GM23338 (cell line): ENCODE data around the gene SLC6A7. TPM values are rescaled to one million over a fixed set of nuclear protein-coding genes. Genes with fewer than 3 reads are reported as not detected.

Experiments used
- ATAC-seq: fragments of 200-7000 bp; cut with Tn5 transposase; 3 replicates; pipeline ENCODE4 v1.9.1; 2020
- DNase-seq: peaks from one replicate; pipeline ENCODE4 v3.0.0-alpha.2; 2015; ENCODE audit warnings: low spot score
- H2AFZ ChIP-seq: fragments of 200-600 bp; sonication (generic); 2 replicates; pipeline ENCODE4 v1.8.0; 2016; ENCODE audit warnings: antibody characterized with exemption, mild to moderate bottlenecking, moderate library complexity
- H3F3A ChIP-seq: fragments of 200-600 bp; sonication (generic); replicated peaks from 2 replicates; pipeline ENCODE4 v1.8.0; 2017; ENCODE audit warnings: antibody characterized with exemption, mixed run types, low read depth
- H3K27ac ChIP-seq: fragments of 200-600 bp; sonication (generic); 2 replicates; pipeline ENCODE4 v1.6.1; 2016; ENCODE audit warnings: low read depth
- H3K27me3 ChIP-seq: fragments of 200-600 bp; sonication (generic); 2 replicates; pipeline ENCODE4 v1.8.0; 2016; ENCODE audit warnings: mild to moderate bottlenecking, mixed run types, moderate library complexity; ENCODE audit not compliant: insufficient read depth
- H3K36me3 ChIP-seq: fragments of 200-600 bp; sonication (generic); 2 replicates; pipeline ENCODE4 v1.8.0; 2016; ENCODE audit warnings: mild to moderate bottlenecking; ENCODE audit not compliant: insufficient read depth
- H3K4me1 ChIP-seq: fragments of 200-600 bp; sonication (generic); 2 replicates; pipeline ENCODE4 v1.8.0; 2016; ENCODE audit warnings: mild to moderate bottlenecking, moderate library complexity; ENCODE audit not compliant: insufficient read depth
- H3K4me2 ChIP-seq: fragments of 200-600 bp; sonication (generic); 2 replicates; pipeline ENCODE4 v1.7.1; 2017; ENCODE audit warnings: mixed run types
- H3K4me3 ChIP-seq: fragments of 200-600 bp; sonication (generic); 2 replicates; pipeline ENCODE4 v1.6.1; 2016; ENCODE audit warnings: mixed run types
- H3K79me2 ChIP-seq: fragments of 200-600 bp; sonication (generic); replicated peaks from 2 replicates; pipeline ENCODE4 v1.8.0; 2017; ENCODE audit warnings: mild to moderate bottlenecking; ENCODE audit not compliant: insufficient read depth
- H3K9me2 ChIP-seq: fragments of 200-600 bp; sonication (generic); 2 replicates; pipeline ENCODE4 v1.8.0; 2017; ENCODE audit not compliant: insufficient read depth
- H4K20me1 ChIP-seq: fragments of 200-600 bp; sonication (generic); replicated peaks from 2 replicates; pipeline ENCODE4 v1.8.0; 2017; ENCODE audit warnings: mild to moderate bottlenecking; ENCODE audit not compliant: insufficient read depth
- H3K27ac Mint-ChIP-seq: 2 replicates; pipeline ENCODE4 v1.8.0; 2020; ENCODE audit warnings: inconsistent platforms, mild to moderate bottlenecking, moderate library complexity, mixed read lengths
- H3K27me3 Mint-ChIP-seq: 3 replicates; pipeline ENCODE4 v1.8.0; 2022; ENCODE audit warnings: low read depth, mild to moderate bottlenecking, moderate library complexity, mixed read lengths, inconsistent platforms; ENCODE audit not compliant: insufficient read depth, poor library complexity
- H3K36me3 Mint-ChIP-seq: 3 replicates; pipeline ENCODE4 v1.8.0; 2021; ENCODE audit warnings: low read depth, mild to moderate bottlenecking, inconsistent platforms, moderate library complexity, mixed read lengths
- H3K4me1 Mint-ChIP-seq: 3 replicates; pipeline ENCODE4 v1.8.0; 2020; ENCODE audit warnings: mild to moderate bottlenecking, inconsistent platforms, mixed read lengths
- H3K4me3 Mint-ChIP-seq: 3 replicates; pipeline ENCODE4 v1.8.0; 2021; ENCODE audit warnings: moderate library complexity, mild to moderate bottlenecking, inconsistent platforms, mixed read lengths
- H3K9me3 Mint-ChIP-seq: 3 replicates; pipeline ENCODE4 v1.8.0; 2020; ENCODE audit warnings: moderate library complexity, mild to moderate bottlenecking, inconsistent platforms, mixed read lengths
- ETS1 ChIP-seq: IDR thresholded peaks from 2 replicates; pipeline ENCODE4 v1.6.1; 2016; ENCODE audit warnings: antibody characterized with exemption
- EZH2 ChIP-seq: fragments of 200-600 bp; sonication (generic); IDR thresholded peaks from one replicate; pipeline ENCODE4 v1.8.0; 2017; ENCODE audit warnings: antibody characterized with exemption, mild to moderate bottlenecking, low read depth; ENCODE audit not compliant: unreplicated experiment
- EZH2phosphoT487 ChIP-seq: fragments of 200-600 bp; sonication (generic); IDR thresholded peaks from one replicate; pipeline ENCODE4 v1.8.1; 2018; ENCODE audit warnings: antibody characterized with exemption; ENCODE audit not compliant: unreplicated experiment
- POLR2AphosphoS5 ChIP-seq: IDR thresholded peaks from 2 replicates; pipeline ENCODE4 v1.6.1; 2016; ENCODE audit warnings: antibody characterized with exemption, low read depth
- STAT1 ChIP-seq: IDR thresholded peaks from one replicate; pipeline ENCODE4 v1.6.1; 2016; ENCODE audit warnings: antibody characterized with exemption; ENCODE audit not compliant: unreplicated experiment
- ZNF114 ChIP-seq: fragments of 250-450 bp; sonication (Bioruptor Pico); IDR thresholded peaks from 2 replicates; pipeline ENCODE4 v1.5.0; 2020; ENCODE audit warnings: mild to moderate bottlenecking, moderate library complexity
- ZNF462 ChIP-seq: fragments of 250-450 bp; sonication (Bioruptor Pico); IDR thresholded peaks from 2 replicates; pipeline ENCODE4 v1.5.0; 2020; ENCODE audit warnings: mild to moderate bottlenecking, moderate library complexity
- polyA plus RNA-seq: library from polyadenylated mRNA; unstranded; fragments of >200 nt; fragmentation: Nextera tagmentation; extraction: Ambion mirVana; gene quantifications from 2 replicates; pipeline ENCODE4 v1.2.1, GENCODE V29; 2016
- total RNA-seq: library from RNA; depleted of rRNA; stranded (reverse); fragments of >200 nt; shearing (Covaris generic); gene quantifications from 2 replicates; pipeline ENCODE4 v1.2.3, GENCODE V29; 2014
- TF ChIP-seq, protein P1 (sequence below): IDR thresholded peaks from one replicate; pipeline ENCODE4 v1.6.1; 2018; ENCODE audit warnings: antibody characterized with exemption; ENCODE audit not compliant: unreplicated experiment

Gene SLC6A7
- total and polyA plus RNA-seq, 2 experiments from 2014 or later, result not detected

GRCh38 chr5:150172145-150172544 is 17.7 kb upstream of the SLC6A7 start:
- DNase-seq (no peak), ATAC-seq (no peak)
- no peak overlapping the region for H2AFZ ChIP-seq

GRCh38 chr5:150172556-150172955 is 17.3 kb upstream of the SLC6A7 start:
- H3K4me3 Mint-ChIP-seq, result no peak overlapping the region
- H3K4me1 Mint-ChIP-seq, result peaks cover 9% of the 10 kb centered on the region
- no peak overlapping the region for H2AFZ ChIP-seq
- H3K36me3 ChIP-seq, result no peaks in the 10 kb centered on the region
- H3K79me2 ChIP-seq, result no peaks in the 10 kb centered on the region
- peaks cover 2% of the 10 kb centered on the region; the same call in 1 of the 2 replicates for H3F3A ChIP-seq
- no peak overlapping the region for H3K27ac Mint-ChIP-seq
- DNase-seq (no peak), ATAC-seq (no peak)
- peaks cover 4% of the 10 kb centered on the region; the same call in 1 of the 3 replicates for H3K9me3 Mint-ChIP-seq
- H3K9me2 ChIP-seq, result no peaks in the 10 kb centered on the region
- H3K27me3 ChIP-seq, result peaks cover 37% of the 10 kb centered on the region
- peaks cover 53% of the 10 kb centered on the region for H3K27me3 Mint-ChIP-seq
- no peaks in the 10 kb centered on the region for H3K36me3 Mint-ChIP-seq
- no peak overlapping the region for H3K4me2 ChIP-seq
- H3K27ac ChIP-seq, result no peak overlapping the region
- no peaks in the 10 kb centered on the region for H4K20me1 ChIP-seq
- no peaks in the 10 kb centered on the region for H3K4me1 ChIP-seq
- no peak overlapping the region for H3K4me3 ChIP-seq
- TF ChIP-seq EZH2, result no peak
- TF ChIP-seq STAT1, result no peak
- no peak for TF ChIP-seq ZNF462 (CRISPR knock-in tag)
- no peak for TF ChIP-seq EZH2phosphoT487
- no peak for TF ChIP-seq ZNF114
- TF ChIP-seq ETS1, result no peak

More at GRCh38 chr5:150172145-150172544, 17.7 kb upstream of the SLC6A7 start:
- Mint-ChIP-seq H3K4me3 (no peak overlapping the region), H3K27ac (no peak overlapping the region), H3K36me3 (no peaks in the 10 kb centered on the region), H3K27me3 (peaks cover 58% of the 10 kb centered on the region), H3K9me3 (peaks cover 4% of the 10 kb centered on the region; the same call in 1 of the 3 replicates), H3K4me1 (peaks cover 11% of the 10 kb centered on the region)
- H3K9me2 ChIP-seq, result no peaks in the 10 kb centered on the region
- no peaks in the 10 kb centered on the region for H4K20me1 ChIP-seq
- H3K4me1 ChIP-seq, result no peaks in the 10 kb centered on the region
- H3F3A ChIP-seq, result peaks cover 5% of the 10 kb centered on the region; the same call in 1 of the 2 replicates
- TF ChIP-seq POLR2AphosphoS5 (no peak), EZH2phosphoT487 (no peak), STAT1 (no peak)
- TF ChIP-seq, protein P1, sequence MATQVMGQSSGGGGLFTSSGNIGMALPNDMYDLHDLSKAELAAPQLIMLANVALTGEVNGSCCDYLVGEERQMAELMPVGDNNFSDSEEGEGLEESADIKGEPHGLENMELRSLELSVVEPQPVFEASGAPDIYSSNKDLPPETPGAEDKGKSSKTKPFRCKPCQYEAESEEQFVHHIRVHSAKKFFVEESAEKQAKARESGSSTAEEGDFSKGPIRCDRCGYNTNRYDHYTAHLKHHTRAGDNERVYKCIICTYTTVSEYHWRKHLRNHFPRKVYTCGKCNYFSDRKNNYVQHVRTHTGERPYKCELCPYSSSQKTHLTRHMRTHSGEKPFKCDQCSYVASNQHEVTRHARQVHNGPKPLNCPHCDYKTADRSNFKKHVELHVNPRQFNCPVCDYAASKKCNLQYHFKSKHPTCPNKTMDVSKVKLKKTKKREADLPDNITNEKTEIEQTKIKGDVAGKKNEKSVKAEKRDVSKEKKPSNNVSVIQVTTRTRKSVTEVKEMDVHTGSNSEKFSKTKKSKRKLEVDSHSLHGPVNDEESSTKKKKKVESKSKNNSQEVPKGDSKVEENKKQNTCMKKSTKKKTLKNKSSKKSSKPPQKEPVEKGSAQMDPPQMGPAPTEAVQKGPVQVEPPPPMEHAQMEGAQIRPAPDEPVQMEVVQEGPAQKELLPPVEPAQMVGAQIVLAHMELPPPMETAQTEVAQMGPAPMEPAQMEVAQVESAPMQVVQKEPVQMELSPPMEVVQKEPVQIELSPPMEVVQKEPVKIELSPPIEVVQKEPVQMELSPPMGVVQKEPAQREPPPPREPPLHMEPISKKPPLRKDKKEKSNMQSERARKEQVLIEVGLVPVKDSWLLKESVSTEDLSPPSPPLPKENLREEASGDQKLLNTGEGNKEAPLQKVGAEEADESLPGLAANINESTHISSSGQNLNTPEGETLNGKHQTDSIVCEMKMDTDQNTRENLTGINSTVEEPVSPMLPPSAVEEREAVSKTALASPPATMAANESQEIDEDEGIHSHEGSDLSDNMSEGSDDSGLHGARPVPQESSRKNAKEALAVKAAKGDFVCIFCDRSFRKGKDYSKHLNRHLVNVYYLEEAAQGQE, result no peak
- no peaks in the 10 kb centered on the region for H3K79me2 ChIP-seq
- no peak overlapping the region for H3K27ac ChIP-seq
- H3K36me3 ChIP-seq, result no peaks in the 10 kb centered on the region
- no peak overlapping the region for H3K4me2 ChIP-seq
- peaks cover 41% of the 10 kb centered on the region for H3K27me3 ChIP-seq
- H3K4me3 ChIP-seq, result no peak overlapping the region
